Colonic mucosa (tissue), 4 donors: ENCODE results near the gene RGMA. TPM values are rescaled to one million over a fixed set of nuclear protein-coding genes. Genes with fewer than 3 reads are reported as not detected.

Experiments used
- DNase-seq: peaks from one replicate; pipeline ENCODE4 v3.0.0-alpha.2; 2020
- H3K27ac ChIP-seq: fragments of 200-600 bp; one replicate; pipeline ENCODE4 v1.8.0; 2021
- H3K27me3 ChIP-seq: fragments of 200-600 bp; one replicate; pipeline ENCODE4 v1.8.0; 2021
- H3K36me3 ChIP-seq: fragments of 200-600 bp; one replicate; pipeline ENCODE4 v1.8.0; 2021
- H3K4me1 ChIP-seq: fragments of 200-600 bp; one replicate; pipeline ENCODE4 v1.8.0; 2021; ENCODE audit warnings: mild to moderate bottlenecking
- H3K4me3 ChIP-seq: fragments of 200-600 bp; one replicate; pipeline ENCODE4 v1.8.0; 2021
- H3K9ac ChIP-seq, 2 donors: one replicate each; pipeline ENCODE4 v1.7.0; 2013; ENCODE audit warnings: control low read depth in 2 of 2, low read depth in 2 of 2, low read length in 2 of 2
- H3K9me3 ChIP-seq: fragments of 200-600 bp; one replicate; pipeline ENCODE4 v1.8.0; 2021
- CTCF ChIP-seq: fragments of 200-600 bp; IDR thresholded peaks from one replicate; pipeline ENCODE4 v1.8.0; 2022; ENCODE audit warnings: antibody characterized with exemption, mild to moderate bottlenecking
- intact Hi-C: fragments of 100-400 bp; cut with DNase I; formaldehyde crosslinking; loops from one replicate; pipeline ENCODE4 v1.14.1; 2022
- total RNA-seq, 2 donors: library from RNA; stranded (reverse); fragmentation: NEBNext Ultra II Directional in 1 of 2; extraction: Animal tissue kit (Norgen Biotek cat#: 25700) in 1 of 2; gene quantifications; one replicate each; pipeline ENCODE4 v1.2.1, GENCODE V29; 2021
- donor health status: healthy.
- donor health status: DM: no; HTN: no; CAD: no.
- donor health status: DM: no; HTN: no; CAD: no.

The RGMA gene
- total RNA-seq, 2 donors from 2014 or later, result 4.2 to 12.4 TPM

GRCh38 chr15:93056836-93057235 is 32.2 kb downstream of the RGMA start:
- Histone ChIP-seq H3K27ac (no peak overlapping the region), H3K9ac (peak overlapping the region in 1 of 2 donors; percentile 19), H3K9me3 (no peaks in the 10 kb centered on the region), H3K4me1 (no peaks in the 10 kb centered on the region), H3K27me3 (no peaks in the 10 kb centered on the region), H3K4me3 (no peak overlapping the region), H3K36me3 (no peaks in the 10 kb centered on the region)
- no peak for TF ChIP-seq CTCF
- intact Hi-C loops, result no loop called here
- DNase-seq, result no peak

- no peaks in the 10 kb centered on the region for H3K36me3 ChIP-seq
- no peaks in the 10 kb centered on the region for H3K4me1 ChIP-seq
- no peaks in the 10 kb centered on the region for H3K27me3 ChIP-seq
- DNase-seq, result no peak
- H3K9ac ChIP-seq, result no peak overlapping the region
- H3K4me3 ChIP-seq, result no peak overlapping the region
- intact Hi-C loops, result no loop called here
- TF ChIP-seq CTCF, result no peak
- no peak overlapping the region for H3K27ac ChIP-seq
- H3K9me3 ChIP-seq, result no peaks in the 10 kb centered on the region
These were observed 33.8 kb downstream of the RGMA start for GRCh38 chr15:93055211-93055610.

- intact Hi-C loops, result no loop called here
- Histone ChIP-seq H3K36me3 (no peaks in the 10 kb centered on the region), H3K4me1 (no peaks in the 10 kb centered on the region), H3K27me3 (no peaks in the 10 kb centered on the region), H3K9ac (no peak overlapping the region), H3K9me3 (no peaks in the 10 kb centered on the region), H3K27ac (no peak overlapping the region), H3K4me3 (no peak overlapping the region)
- DNase-seq, result no peak
- TF ChIP-seq CTCF, result no peak
These were observed 36.7 kb downstream of the RGMA start for GRCh38 chr15:93052090-93052879.

- TF ChIP-seq CTCF, result no peak
- H3K4me1 ChIP-seq, result no peaks in the 10 kb centered on the region
- H3K9ac ChIP-seq, result no peak overlapping the region
- H3K9me3 ChIP-seq, result no peaks in the 10 kb centered on the region
- H3K4me3 ChIP-seq, result no peak overlapping the region
- intact Hi-C loops, result no loop called here
- H3K27me3 ChIP-seq, result no peaks in the 10 kb centered on the region
- H3K36me3 ChIP-seq, result no peaks in the 10 kb centered on the region
- no peak for DNase-seq
- no peak overlapping the region for H3K27ac ChIP-seq
These were observed 37.5 kb downstream of the RGMA start for GRCh38 chr15:93051236-93052089.

GRCh38 chr15:93050648-93051047 is 38.4 kb downstream of the RGMA start:
- intact Hi-C loops, result no loop called here
- Histone ChIP-seq H3K27ac (no peak overlapping the region), H3K36me3 (no peaks in the 10 kb centered on the region), H3K27me3 (no peaks in the 10 kb centered on the region), H3K4me1 (no peaks in the 10 kb centered on the region), H3K4me3 (no peak overlapping the region), H3K9ac (no peak overlapping the region), H3K9me3 (no peaks in the 10 kb centered on the region)
- TF ChIP-seq CTCF, result no peak
- DNase-seq, result no peak
